Neuronal stem cell (in vitro differentiated cells): ENCODE results near the gene SUSD3.
A peak's percentile ranks its signal among the peaks of the same experiment; 100 is the strongest.

Experiments
- DNase-seq: peaks from one replicate; pipeline ENCODE4 v3.0.0-alpha.2; 2013; ENCODE audit warnings: low spot score
- H2AFZ ChIP-seq: one replicate; pipeline ENCODE4 v1.6.1; 2013; ENCODE audit warnings: mild to moderate bottlenecking, low read length, inconsistent platforms
- H2AK5ac ChIP-seq: 2 replicates; pipeline ENCODE4 v1.6.1; 2013; ENCODE audit warnings: low read depth, mild to moderate bottlenecking, inconsistent platforms, low read length, moderate library complexity, mixed read lengths
- H2BK120ac ChIP-seq: 2 replicates; pipeline ENCODE4 v1.6.1; 2013; ENCODE audit warnings: low read depth, mild to moderate bottlenecking, inconsistent platforms, low read length, moderate library complexity, mixed read lengths
- H2BK12ac ChIP-seq: one replicate; pipeline ENCODE4 v1.6.1; 2013; ENCODE audit warnings: low read length, inconsistent platforms
- H2BK15ac ChIP-seq: 2 replicates; pipeline ENCODE4 v1.6.1; 2013; ENCODE audit warnings: mild to moderate bottlenecking, low read length, inconsistent platforms, mixed read lengths
- H2BK5ac ChIP-seq: one replicate; pipeline ENCODE4 v1.6.1; 2013; ENCODE audit warnings: inconsistent platforms, mild to moderate bottlenecking, low read length, moderate library complexity
- H3K14ac ChIP-seq: one replicate; pipeline ENCODE4 v1.6.1; 2013; ENCODE audit warnings: low read length, inconsistent platforms
- H3K18ac ChIP-seq: 2 replicates; pipeline ENCODE4 v1.6.1; 2013; ENCODE audit warnings: low read length, inconsistent platforms
- H3K23ac ChIP-seq: 2 replicates; pipeline ENCODE4 v1.6.1; 2013; ENCODE audit warnings: low read depth, mild to moderate bottlenecking, mixed read lengths, low read length, inconsistent platforms; ENCODE audit not compliant: poor library complexity
- H3K27ac ChIP-seq: replicated peaks from 3 replicates; pipeline ENCODE4 v1.5.1; 2013; ENCODE audit warnings: low read length, inconsistent platforms
- H3K27me3 ChIP-seq, 3 experiments: 2 replicates each; pipeline ENCODE4 v1.6.1; 2013; ENCODE audit warnings: low read length in 3 of 3, mild to moderate bottlenecking in 2 of 3, inconsistent platforms in 1 of 3, low read depth in 1 of 3, mixed read lengths in 1 of 3, moderate library complexity in 1 of 3; ENCODE audit not compliant: control insufficient read depth in 3 of 3, insufficient read depth in 3 of 3
- H3K36me3 ChIP-seq, 2 donors: replicated peaks in 1 of 2; 2 replicates each; pipeline ENCODE4 v1.6.1; 2013; ENCODE audit warnings: low read length in 2 of 2; ENCODE audit not compliant: control insufficient read depth in 2 of 2, insufficient read depth in 2 of 2
- H3K4ac ChIP-seq: 2 replicates; pipeline ENCODE4 v1.6.1; 2013; ENCODE audit warnings: inconsistent platforms, mild to moderate bottlenecking, low read length, moderate library complexity
- H3K4me1 ChIP-seq, 2 donors: 1 replicate in 1 of 2; 2 replicates in 1 of 2; pipeline ENCODE4 v1.6.1; 2013; ENCODE audit warnings: low read length in 2 of 2, low read depth in 1 of 2; ENCODE audit not compliant: control insufficient read depth in 2 of 2, insufficient read depth in 1 of 2
- H3K4me2 ChIP-seq: one replicate; pipeline ENCODE4 v1.6.1; 2013; ENCODE audit warnings: mild to moderate bottlenecking, low read length, inconsistent platforms; ENCODE audit not compliant: insufficient read depth, poor library complexity, severe bottlenecking
- H3K4me3 ChIP-seq, 2 donors: 2 replicates each; pipeline ENCODE4 v1.5.1; 2013; ENCODE audit warnings: low read length in 2 of 2, mild to moderate bottlenecking in 2 of 2, inconsistent platforms in 1 of 2, moderate library complexity in 1 of 2
- H3K79me1 ChIP-seq: one replicate; pipeline ENCODE4 v1.6.1; 2013; ENCODE audit warnings: low read depth, mild to moderate bottlenecking, inconsistent platforms, low read length, moderate library complexity
- H3K9ac ChIP-seq: one replicate; pipeline ENCODE4 v1.6.1; 2013; ENCODE audit warnings: mild to moderate bottlenecking, low read depth, low read length, inconsistent platforms; ENCODE audit not compliant: poor library complexity
- H3K9me3 ChIP-seq, 2 donors: replicated peaks in 1 of 2; 2 replicates each; pipeline versions ENCODE3 to v1.6.1; 2013; ENCODE audit warnings: low read length in 2 of 2, mild to moderate bottlenecking in 2 of 2, inconsistent platforms in 1 of 2, low read depth in 1 of 2, mixed read lengths in 1 of 2, moderate library complexity in 1 of 2; ENCODE audit not compliant: control insufficient read depth in 2 of 2, insufficient read depth in 1 of 2
- H4K8ac ChIP-seq: one replicate; pipeline ENCODE4 v1.6.1; 2013; ENCODE audit warnings: low read depth, mild to moderate bottlenecking, inconsistent platforms, low read length, moderate library complexity
- H4K91ac ChIP-seq: one replicate; pipeline ENCODE4 v1.6.1; 2013; ENCODE audit warnings: low read length, low read depth, mild to moderate bottlenecking, inconsistent platforms; ENCODE audit not compliant: poor library complexity
- WGBS, 2 donors: extraction: QIAGEN DNeasy Blood & Tissue Kit; methylation state at CpG; one replicate each; pipeline ENCODE4 v1.1.7; 2013; ENCODE audit warnings: missing lambda C conversion rate in 2 of 2, mixed read lengths in 1 of 2; ENCODE audit not compliant: insufficient read length in 2 of 2, insufficient replicate concordance in 1 of 2; ENCODE audit errors: extremely low coverage in 2 of 2; 5-methylcytosine and 5-hydroxymethylcytosine counted together

SUSD3 gene

GRCh38 chr9:93118863-93119702 lies 60.6 kb downstream of the SUSD3 start:
- Histone ChIP-seq H2BK12ac (no peak overlapping the region), H2BK15ac (no peak overlapping the region), H3K9me3 (no peaks in the 10 kb centered on the region), H3K4me1 (peaks cover 0 to 5% of the 10 kb centered on the region in 2 donors), H2AFZ (no peak overlapping the region), H2BK5ac (no peak overlapping the region), H3K4me2 (no peak overlapping the region), H3K23ac (no peak overlapping the region), H3K36me3 (peaks cover 0 to 6% of the 10 kb centered on the region in 2 donors), H3K27ac (no peak overlapping the region), H3K4me3 (no peak overlapping the region), H4K91ac (no peak overlapping the region), H3K14ac (no peak overlapping the region), H2AK5ac (no peak overlapping the region), H3K79me1 (no peaks in the 10 kb centered on the region), H3K9ac (no peak overlapping the region), H4K8ac (no peak overlapping the region), H3K27me3 (no peaks in the 10 kb centered on the region), H3K4ac (no peak overlapping the region), H3K18ac (peak overlapping the region; percentile 30), H2BK120ac (no peak overlapping the region)
- no peak for DNase-seq
- no CpG with 5 or more reads among the region's 12 CpGs for WGBS, 2 donors

- no peak overlapping the region for H3K4me2 ChIP-seq
- no peak overlapping the region for H2BK120ac ChIP-seq
- H3K23ac ChIP-seq = no peak overlapping the region
- H4K8ac ChIP-seq = no peak overlapping the region
- no peak overlapping the region for H3K9ac ChIP-seq
- H3K4me3 ChIP-seq = no peak overlapping the region
- no peak overlapping the region for H4K91ac ChIP-seq
- no peaks in the 10 kb centered on the region for H3K9me3 ChIP-seq
- H3K36me3 ChIP-seq = peaks cover 2 to 7% of the 10 kb centered on the region in 2 donors
- no peak overlapping the region for H2BK12ac ChIP-seq
- no peaks in the 10 kb centered on the region for H3K79me1 ChIP-seq
- no peak overlapping the region for H3K4ac ChIP-seq
- H3K18ac ChIP-seq = no peak overlapping the region
- peaks cover 0 to 5% of the 10 kb centered on the region in 2 donors for H3K4me1 ChIP-seq
- no peak for DNase-seq
- no peak overlapping the region for H2BK5ac ChIP-seq
- no CpG with 5 or more reads among the region's 5 CpGs for whole genome bisulfite sequencing, 2 donors
- no peaks in the 10 kb centered on the region for H3K27me3 ChIP-seq
- peak overlapping the region; percentile 57 for H3K14ac ChIP-seq
- H2AK5ac ChIP-seq = no peak overlapping the region
- no peak overlapping the region for H2BK15ac ChIP-seq
- H2AFZ ChIP-seq = no peak overlapping the region
- no peak overlapping the region for H3K27ac ChIP-seq
These were observed 61.1 kb downstream of the SUSD3 start for GRCh38 chr9:93119703-93119952.

- Histone ChIP-seq H2BK120ac (no peak overlapping the region), H3K18ac (peak overlapping the region; percentile 31), H3K79me1 (no peaks in the 10 kb centered on the region), H3K4me3 (no peak overlapping the region), H2BK12ac (no peak overlapping the region), H3K9me3 (no peaks in the 10 kb centered on the region), H3K14ac (peak overlapping the region; percentile 57), H2BK5ac (no peak overlapping the region), H3K27me3 (no peaks in the 10 kb centered on the region), H3K4me1 (peaks cover 0 to 5% of the 10 kb centered on the region in 2 donors), H3K36me3 (peaks cover 8 to 11% of the 10 kb centered on the region in 2 donors), H3K4ac (peak overlapping the region; percentile 12), H2BK15ac (no peak overlapping the region), H2AFZ (no peak overlapping the region), H3K4me2 (no peak overlapping the region), H3K27ac (no peak overlapping the region), H2AK5ac (no peak overlapping the region), H3K9ac (peak overlapping the region; percentile 78), H3K23ac (no peak overlapping the region), H4K8ac (no peak overlapping the region), H4K91ac (no peak overlapping the region)
- no peak for DNase-seq
- WGBS, 2 donors = 100% methylated on average over 1 of the region's 23 CpGs; no CpG with 5 or more reads in 1 of the 2 donors
These were observed 61.7 kb downstream of the SUSD3 start for GRCh38 chr9:93119953-93120845.

- no peak overlapping the region for H3K27ac ChIP-seq
- no peak overlapping the region for H3K4me2 ChIP-seq
- no peak overlapping the region for H2BK120ac ChIP-seq
- H3K79me1 ChIP-seq = no peaks in the 10 kb centered on the region
- no CpG with 5 or more reads among the region's 11 CpGs for WGBS, 2 donors
- no peak for DNase-seq
- H3K4me1 ChIP-seq = peaks cover 0 to 5% of the 10 kb centered on the region in 2 donors
- H3K27me3 ChIP-seq = no peaks in the 10 kb centered on the region
- H2AK5ac ChIP-seq = no peak overlapping the region
- H4K91ac ChIP-seq = no peak overlapping the region
- H3K36me3 ChIP-seq = peaks cover 10 to 12% of the 10 kb centered on the region in 2 donors
- H3K4ac ChIP-seq = peak overlapping the region; percentile 12
- no peak overlapping the region for H3K23ac ChIP-seq
- no peak overlapping the region for H2BK12ac ChIP-seq
- H2AFZ ChIP-seq = no peak overlapping the region
- no peak overlapping the region for H3K14ac ChIP-seq
- no peak overlapping the region for H3K9ac ChIP-seq
- H2BK15ac ChIP-seq = no peak overlapping the region
- no peaks in the 10 kb centered on the region for H3K9me3 ChIP-seq
- H4K8ac ChIP-seq = peak overlapping the region; percentile 23
- H3K18ac ChIP-seq = peak overlapping the region; percentile 57
- no peak overlapping the region for H2BK5ac ChIP-seq
- no peak overlapping the region for H3K4me3 ChIP-seq
These were observed 62.4 kb downstream of the SUSD3 start for GRCh38 chr9:93120846-93121315.
